Large intestine (tissue), 3 donors: ENCODE data around the gene FBXO44. TPM values are rescaled to one million over a fixed set of nuclear protein-coding genes. Genes with fewer than 3 reads are reported as not detected.

Source experiments
- DNase-seq, 2 donors: peaks; one replicate each; pipeline versions ENCODE4 v3.0.0 to v3.0.0-alpha.2; 2013
- H3K27ac ChIP-seq: one replicate; pipeline ENCODE4 v1.5.1; 2013; ENCODE audit warnings: low read length
- H3K27me3 ChIP-seq: 2 replicates; pipeline ENCODE4 v1.6.1; 2013; ENCODE audit warnings: low read length; ENCODE audit not compliant: control insufficient read depth, insufficient read depth
- H3K36me3 ChIP-seq: 2 replicates; pipeline ENCODE4 v1.6.1; 2013; ENCODE audit warnings: low read length; ENCODE audit not compliant: control insufficient read depth, insufficient read depth
- H3K4me1 ChIP-seq: one replicate; pipeline ENCODE4 v1.6.1; 2013; ENCODE audit warnings: low read length; ENCODE audit not compliant: control insufficient read depth, insufficient read depth
- H3K4me3 ChIP-seq: one replicate; pipeline ENCODE4 v1.5.1; 2013; ENCODE audit warnings: low read length
- H3K9me3 ChIP-seq: one replicate; pipeline ENCODE4 v1.6.1; 2013; ENCODE audit warnings: mild to moderate bottlenecking, low read depth, low read length, moderate library complexity; ENCODE audit not compliant: control insufficient read depth
- WGBS: methylation state at CpG from one replicate; pipeline ENCODE4 v1.1.5; 2013; ENCODE audit warnings: low lambda C conversion rate; ENCODE audit not compliant: insufficient coverage; 5-methylcytosine and 5-hydroxymethylcytosine counted together
- polyA plus RNA-seq: library from polyadenylated mRNA; unstranded; fragments of 120-200 nt; gene quantifications from one replicate; pipeline ENCODE4 v1.2.1, GENCODE V29; 2013

The FBXO44 gene
- polyA plus RNA-seq, 1 donor = 33.6 TPM

GRCh38 chr1:11654939-11655808, 497 bp downstream of the FBXO44 start:
- Histone ChIP-seq H3K4me3 (peak overlapping the region; percentile 50), H3K4me1 (peaks cover 33% of the 10 kb centered on the region), H3K36me3 (peaks cover 15% of the 10 kb centered on the region), H3K9me3 (no peaks in the 10 kb centered on the region), H3K27ac (no peak overlapping the region), H3K27me3 (peaks cover 12% of the 10 kb centered on the region)
- DNase-seq = no peak
- WGBS = no CpG with 5 or more reads among the region's 45 CpGs

GRCh38 chr1:11657654-11658053, 3.0 kb downstream of the FBXO44 start:
- Histone ChIP-seq H3K27ac (no peak overlapping the region), H3K27me3 (peaks cover 2% of the 10 kb centered on the region), H3K36me3 (peaks cover 25% of the 10 kb centered on the region), H3K9me3 (no peaks in the 10 kb centered on the region), H3K4me1 (peaks cover 18% of the 10 kb centered on the region), H3K4me3 (no peak overlapping the region)
- no peak for DNase-seq
- 100% methylated on average over 3 of the region's 6 CpGs for WGBS

GRCh38 chr1:11658542-11658941, 3.9 kb downstream of the FBXO44 start:
- H3K9me3 ChIP-seq = no peaks in the 10 kb centered on the region
- no CpG with 5 or more reads among the region's 23 CpGs for WGBS
- peaks cover 25% of the 10 kb centered on the region for H3K36me3 ChIP-seq
- DNase-seq = no peak
- peaks cover 13% of the 10 kb centered on the region for H3K4me1 ChIP-seq
- H3K27ac ChIP-seq = no peak overlapping the region
- peaks cover 2% of the 10 kb centered on the region for H3K27me3 ChIP-seq
- H3K4me3 ChIP-seq = no peak overlapping the region

GRCh38 chr1:11659748-11660147, 5.1 kb downstream of the FBXO44 start:
- Histone ChIP-seq H3K4me3 (no peak overlapping the region), H3K36me3 (peaks cover 25% of the 10 kb centered on the region), H3K9me3 (no peaks in the 10 kb centered on the region), H3K27ac (no peak overlapping the region), H3K27me3 (peaks cover 2% of the 10 kb centered on the region), H3K4me1 (peaks cover 11% of the 10 kb centered on the region)
- no peak for DNase-seq
- 60% methylated on average over 1 of the region's 4 CpGs for WGBS

- no CpG with 5 or more reads among the region's 17 CpGs for whole genome bisulfite sequencing
- DNase-seq = no peak
Measured at GRCh38 chr1:11661103-11661502, 6.4 kb downstream of the FBXO44 start.

GRCh38 chr1:11664336-11665065, 9.8 kb downstream of the FBXO44 start:
- Histone ChIP-seq H3K27me3 (no peaks in the 10 kb centered on the region), H3K27ac (peak overlapping the region; percentile 56), H3K4me3 (peak overlapping the region; percentile 59), H3K36me3 (peaks cover 14% of the 10 kb centered on the region), H3K9me3 (no peaks in the 10 kb centered on the region), H3K4me1 (peaks cover 9% of the 10 kb centered on the region)
- WGBS = no CpG with 5 or more reads among the region's 66 CpGs
- peak; percentile 47 to 71 for DNase-seq

More at GRCh38 chr1:11661103-11661502, 6.4 kb downstream of the FBXO44 start:
- H3K27me3 ChIP-seq = no peaks in the 10 kb centered on the region
- no peak overlapping the region for H3K27ac ChIP-seq
- H3K9me3 ChIP-seq = no peaks in the 10 kb centered on the region
- no peak overlapping the region for H3K4me3 ChIP-seq
- peaks cover 2% of the 10 kb centered on the region for H3K4me1 ChIP-seq
- peaks cover 25% of the 10 kb centered on the region for H3K36me3 ChIP-seq

GRCh38 chr1:11668516-11668915, 13.8 kb downstream of the FBXO44 start:
- WGBS = no CpG with 5 or more reads among the region's 14 CpGs
- H3K27me3 ChIP-seq = no peaks in the 10 kb centered on the region

GRCh38 chr1:11670747-11671146, 16.1 kb downstream of the FBXO44 start:
- Histone ChIP-seq H3K27me3 (no peaks in the 10 kb centered on the region), H3K36me3 (peaks cover 38% of the 10 kb centered on the region), H3K27ac (peak overlapping the region; percentile 88), H3K4me3 (no peak overlapping the region), H3K4me1 (peaks cover 27% of the 10 kb centered on the region), H3K9me3 (no peaks in the 10 kb centered on the region)
- no peak for DNase-seq
- WGBS = no CpG with 5 or more reads among the region's 6 CpGs

More at GRCh38 chr1:11668516-11668915, 13.8 kb downstream of the FBXO44 start:
- Histone ChIP-seq H3K4me1 (peaks cover 29% of the 10 kb centered on the region), H3K27ac (no peak overlapping the region), H3K9me3 (no peaks in the 10 kb centered on the region), H3K4me3 (no peak overlapping the region), H3K36me3 (peaks cover 19% of the 10 kb centered on the region)
- DNase-seq = no peak

- DNase-seq = no peak
- H3K36me3 ChIP-seq = peaks cover 42% of the 10 kb centered on the region
- H3K9me3 ChIP-seq = no peaks in the 10 kb centered on the region
- no CpG with 5 or more reads among the region's 6 CpGs for WGBS
- H3K27ac ChIP-seq = peak overlapping the region; percentile 88
- H3K27me3 ChIP-seq = no peaks in the 10 kb centered on the region
- H3K4me1 ChIP-seq = peaks cover 27% of the 10 kb centered on the region
- no peak overlapping the region for H3K4me3 ChIP-seq
Measured at GRCh38 chr1:11671205-11671543, 16.5 kb downstream of the FBXO44 start.

- Histone ChIP-seq H3K4me1 (peaks cover 27% of the 10 kb centered on the region), H3K36me3 (peaks cover 47% of the 10 kb centered on the region), H3K27ac (peak overlapping the region; percentile 88), H3K4me3 (no peak overlapping the region), H3K27me3 (no peaks in the 10 kb centered on the region), H3K9me3 (no peaks in the 10 kb centered on the region)
- no CpG with 5 or more reads among the region's 14 CpGs for WGBS
- peak; percentile 78 to 91 for DNase-seq
Measured at GRCh38 chr1:11671544-11672286, 17.0 kb downstream of the FBXO44 start.
